Stomach (tissue), 4 donors: Measurements from ENCODE around the gene TANC1.

Source experiments
- POLR2A ChIP-seq, 4 donors: fragments of 450-650 bp; IDR thresholded peaks; one replicate each; pipeline ENCODE4 v1.6.1; 2016; ENCODE audit warnings: antibody characterized with exemption in 4 of 4, control low read depth in 2 of 4, mild to moderate bottlenecking in 1 of 4, moderate library complexity in 1 of 4
- TF ChIP-seq, protein P1 (sequence below), 7 experiments: fragments of 450-650 bp in 4 of 7; fragments of 200-600 bp in 3 of 7; sonication (generic) in 3 of 7; IDR thresholded peaks; one replicate each; pipeline ENCODE4 v1.5.1; 2016 to 2019; ENCODE audit warnings: antibody characterized with exemption in 7 of 7, control low read depth in 2 of 7, mild to moderate bottlenecking in 1 of 7

DNA sequence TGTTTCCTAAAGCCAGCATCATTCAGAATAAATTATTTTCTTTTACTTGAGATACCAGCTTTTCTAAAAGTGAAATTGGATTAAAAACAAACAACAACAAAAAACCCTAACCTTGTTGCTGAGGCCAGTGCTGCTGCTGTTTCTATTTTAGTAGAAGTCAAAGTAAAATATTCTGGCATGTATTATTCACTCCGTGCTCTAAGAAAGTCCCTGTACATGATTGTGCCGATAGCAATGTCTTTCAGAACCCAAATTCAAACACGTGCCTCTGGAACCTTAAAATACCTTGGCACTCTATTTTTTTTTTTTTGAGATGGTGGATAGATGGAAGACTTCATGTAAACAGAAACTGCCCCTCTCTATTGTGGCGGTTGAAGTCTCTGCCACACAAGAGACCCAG lies 43.7 kb downstream of the TANC1 start:
- TF ChIP-seq POLR2A (IDR thresholded peaks at IDR 0.05): no peak
- TF ChIP-seq, protein P1, sequence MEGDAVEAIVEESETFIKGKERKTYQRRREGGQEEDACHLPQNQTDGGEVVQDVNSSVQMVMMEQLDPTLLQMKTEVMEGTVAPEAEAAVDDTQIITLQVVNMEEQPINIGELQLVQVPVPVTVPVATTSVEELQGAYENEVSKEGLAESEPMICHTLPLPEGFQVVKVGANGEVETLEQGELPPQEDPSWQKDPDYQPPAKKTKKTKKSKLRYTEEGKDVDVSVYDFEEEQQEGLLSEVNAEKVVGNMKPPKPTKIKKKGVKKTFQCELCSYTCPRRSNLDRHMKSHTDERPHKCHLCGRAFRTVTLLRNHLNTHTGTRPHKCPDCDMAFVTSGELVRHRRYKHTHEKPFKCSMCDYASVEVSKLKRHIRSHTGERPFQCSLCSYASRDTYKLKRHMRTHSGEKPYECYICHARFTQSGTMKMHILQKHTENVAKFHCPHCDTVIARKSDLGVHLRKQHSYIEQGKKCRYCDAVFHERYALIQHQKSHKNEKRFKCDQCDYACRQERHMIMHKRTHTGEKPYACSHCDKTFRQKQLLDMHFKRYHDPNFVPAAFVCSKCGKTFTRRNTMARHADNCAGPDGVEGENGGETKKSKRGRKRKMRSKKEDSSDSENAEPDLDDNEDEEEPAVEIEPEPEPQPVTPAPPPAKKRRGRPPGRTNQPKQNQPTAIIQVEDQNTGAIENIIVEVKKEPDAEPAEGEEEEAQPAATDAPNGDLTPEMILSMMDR (IDR thresholded peaks at IDR 0.05): no peak
